Measurements from ENCODE around the gene FCF1.
A peak's percentile ranks its signal among the peaks of the same experiment; 100 is the strongest.
"Not testable (repeated sequence)": the region's sequence is repeated elsewhere in the genome, so short reads cannot be mapped to it uniquely, and the experiment has no call there.

The FCF1 gene

DNA sequence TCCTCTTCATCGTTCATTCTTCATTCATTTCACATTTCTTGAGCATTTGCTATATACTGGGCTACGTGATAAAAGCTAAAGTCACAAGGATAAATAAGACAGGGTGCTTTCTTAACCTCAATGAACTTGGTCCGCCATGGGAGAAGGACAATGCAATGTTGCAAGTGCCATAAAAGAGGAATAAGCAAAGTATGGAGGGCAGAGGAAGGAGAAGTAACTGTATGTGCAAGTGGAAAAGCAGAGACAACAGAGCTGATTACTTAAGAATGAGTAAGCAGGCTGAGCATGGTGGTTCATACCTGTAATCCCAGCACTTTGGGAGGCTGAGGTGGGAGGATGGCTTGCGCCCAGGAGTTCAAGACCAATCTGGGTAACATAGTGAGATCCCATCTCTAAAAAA lies 14.5 kb upstream of the FCF1 start:
- DNase-seq: no peak

DNA sequence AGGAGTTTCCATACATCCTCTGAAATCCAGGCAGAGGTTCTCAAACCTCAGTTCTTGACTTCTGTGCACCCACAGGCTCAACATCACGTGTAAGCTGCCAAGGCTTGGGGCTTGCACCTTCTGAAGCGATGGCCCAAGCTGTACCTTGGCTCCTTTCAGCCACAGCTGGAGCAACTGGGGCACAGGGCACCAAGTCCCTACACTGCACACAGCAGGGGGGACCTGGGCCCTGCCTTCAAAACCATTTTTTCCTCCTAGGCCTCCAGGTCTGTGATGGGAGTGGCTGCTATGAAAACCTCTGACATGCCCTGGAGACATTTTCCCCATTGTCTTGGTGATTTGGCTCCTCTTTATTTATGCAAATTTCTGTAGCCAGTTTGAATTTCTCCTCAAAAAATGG lies 10.7 kb upstream of the FCF1 start:
- DNase-seq: no peak

DNA sequence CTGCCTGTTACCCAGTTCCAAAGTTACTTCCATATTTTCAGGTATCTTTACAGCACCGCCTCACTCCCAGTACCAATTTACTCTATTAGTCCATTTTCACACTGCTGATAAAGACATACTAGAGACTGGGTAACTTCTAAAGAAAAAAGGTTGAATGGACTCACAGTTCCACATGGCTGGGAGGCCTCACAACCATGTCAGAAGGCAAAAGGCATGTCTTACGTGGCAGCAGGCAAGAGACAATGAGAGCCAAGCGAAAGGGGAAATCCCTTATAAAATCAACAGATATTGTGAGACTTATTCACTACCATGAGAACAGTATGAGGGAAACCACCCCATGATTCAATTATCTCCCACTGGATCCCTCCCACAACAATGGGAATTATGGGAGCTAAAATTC lies 9.9 kb upstream of the FCF1 start:
- no peak for DNase-seq

DNA sequence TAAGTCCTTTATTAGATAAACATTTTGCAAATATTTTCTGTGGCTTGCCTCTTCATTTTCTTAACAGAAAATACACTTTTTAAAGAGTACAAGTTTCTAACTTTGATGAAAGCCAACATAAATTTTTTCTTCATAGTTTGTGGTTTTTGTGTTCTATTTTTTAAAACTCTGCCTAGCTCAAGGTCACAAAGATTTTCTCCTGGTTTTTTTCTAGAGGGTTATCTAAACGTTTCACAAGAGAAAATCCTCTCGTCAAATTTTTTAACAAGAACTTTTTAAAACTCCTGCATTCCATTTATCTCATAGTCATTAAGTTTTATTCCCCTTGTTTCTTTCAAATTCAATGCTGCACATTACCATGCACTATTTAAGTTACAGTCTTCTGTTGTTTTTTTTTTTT lies 8.3 kb upstream of the FCF1 start:
- DNase-seq: no peak

DNA sequence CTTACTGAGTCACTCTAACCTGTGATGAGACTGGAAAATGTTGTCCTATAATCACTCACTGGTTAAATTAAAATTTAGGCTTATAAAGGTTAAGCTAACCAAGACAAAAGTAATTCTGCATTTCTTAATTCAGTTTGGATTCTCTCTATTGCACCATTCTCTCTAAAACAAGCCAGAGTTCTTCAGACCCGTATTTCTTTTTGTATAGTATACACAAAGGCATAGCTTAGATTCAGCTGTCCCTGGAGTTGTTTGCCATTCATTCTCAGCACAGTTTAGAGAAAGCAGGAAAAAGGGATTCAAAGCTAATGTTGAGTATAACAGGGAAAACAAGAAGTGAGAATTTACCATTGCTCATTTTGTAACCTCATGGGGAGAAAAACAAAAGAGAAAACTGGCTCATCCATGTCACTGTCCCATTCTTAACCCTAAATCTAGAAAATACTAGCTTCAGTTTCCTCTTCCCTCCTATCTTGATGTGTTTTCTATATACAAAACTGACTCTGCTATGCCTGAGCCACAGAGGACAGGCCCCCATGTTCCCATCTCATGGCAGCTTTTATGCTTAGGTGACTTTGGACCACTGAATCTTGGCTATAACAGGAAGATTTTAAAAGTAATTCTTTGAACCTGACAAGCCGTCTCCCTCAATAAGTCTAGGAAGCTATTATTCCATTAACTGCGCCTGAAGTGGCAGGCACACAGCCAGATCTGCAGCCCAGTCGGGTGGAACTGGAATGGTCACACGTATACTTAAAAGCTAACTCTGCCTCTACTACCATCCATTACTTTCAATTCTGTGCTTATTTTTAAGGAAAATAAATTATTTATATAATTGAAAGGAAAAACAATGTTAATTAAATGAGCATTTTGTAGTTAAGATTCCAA lies 7.1 kb upstream of the FCF1 start:
- DNase-seq: no peak

DNA sequence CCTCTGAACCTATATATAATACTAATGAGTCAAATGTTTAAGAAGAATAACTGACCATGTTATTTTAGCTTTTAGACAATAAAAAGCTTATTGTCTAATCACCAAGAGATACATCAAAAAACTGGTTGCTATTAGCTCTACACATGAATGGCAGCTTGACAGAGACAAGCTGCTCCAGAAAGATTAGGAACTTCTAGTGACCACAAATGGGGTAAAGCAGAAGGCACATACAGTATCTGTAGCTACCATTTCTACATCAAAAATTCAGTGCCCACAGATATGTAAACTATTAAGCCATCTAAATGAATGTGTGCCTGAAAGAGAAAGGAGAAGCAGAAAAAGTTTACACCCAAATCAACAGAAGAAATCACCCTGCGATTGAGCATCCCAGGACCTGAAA lies 2.5 kb upstream of the FCF1 start:
- no peak for DNase-seq

DNA sequence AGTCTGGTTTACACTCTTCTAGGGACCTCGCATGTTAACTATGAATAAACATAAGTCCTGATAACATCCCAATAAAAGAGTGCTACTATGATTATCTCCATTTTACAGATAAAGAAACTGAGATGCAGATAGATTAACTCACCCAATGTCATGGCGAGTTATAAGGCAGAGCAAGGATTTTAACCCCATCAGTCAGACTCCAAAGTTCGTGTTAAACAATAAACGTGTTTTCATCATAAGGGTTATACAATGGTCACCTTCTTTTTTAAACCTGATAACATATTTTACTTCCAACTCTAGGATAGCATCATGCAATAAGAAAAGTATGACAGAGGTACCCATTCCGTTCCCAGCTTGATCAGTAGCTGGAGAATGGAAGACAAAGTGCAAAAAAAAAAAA lies 1.3 kb upstream of the FCF1 start:
- DNase-seq: no peak

DNA sequence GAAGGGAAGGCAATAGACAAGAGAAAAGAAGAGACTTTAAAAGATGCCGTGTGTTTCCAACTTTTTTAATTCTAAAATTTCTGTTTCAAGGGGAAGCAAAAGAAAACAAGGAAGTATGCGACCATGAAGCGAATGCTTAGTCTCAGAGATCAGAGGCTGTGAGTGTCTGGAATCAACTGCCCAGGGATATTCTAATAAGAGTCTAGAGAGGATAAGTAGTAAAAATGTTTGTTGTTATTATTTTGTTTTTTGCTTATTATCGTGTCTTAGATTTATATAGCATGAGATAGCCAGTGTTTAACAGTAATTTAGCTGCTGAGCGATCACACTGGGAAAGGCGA lies 421 bp downstream of the FCF1 start:
- no peak for DNase-seq

DNA sequence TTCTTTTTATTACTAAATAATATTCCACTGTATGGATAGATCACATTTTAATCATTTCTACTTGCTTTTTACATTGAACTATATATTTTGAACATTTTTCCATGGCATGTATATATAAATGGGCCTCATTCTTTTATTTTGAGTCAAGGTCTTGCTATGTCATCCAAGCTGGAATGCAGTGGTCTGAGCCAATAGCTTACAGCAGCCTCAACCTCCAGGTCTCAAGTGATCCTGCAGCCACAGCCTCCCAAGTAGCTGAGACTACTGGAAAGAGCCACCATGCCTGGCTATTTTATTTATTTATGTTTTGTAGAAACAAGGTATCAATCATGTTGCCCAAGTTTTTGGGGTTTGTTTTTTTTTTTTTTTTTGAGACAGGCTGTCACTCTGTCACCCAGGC lies 7.6 kb downstream of the FCF1 start:
- no peak for DNase-seq

DNA sequence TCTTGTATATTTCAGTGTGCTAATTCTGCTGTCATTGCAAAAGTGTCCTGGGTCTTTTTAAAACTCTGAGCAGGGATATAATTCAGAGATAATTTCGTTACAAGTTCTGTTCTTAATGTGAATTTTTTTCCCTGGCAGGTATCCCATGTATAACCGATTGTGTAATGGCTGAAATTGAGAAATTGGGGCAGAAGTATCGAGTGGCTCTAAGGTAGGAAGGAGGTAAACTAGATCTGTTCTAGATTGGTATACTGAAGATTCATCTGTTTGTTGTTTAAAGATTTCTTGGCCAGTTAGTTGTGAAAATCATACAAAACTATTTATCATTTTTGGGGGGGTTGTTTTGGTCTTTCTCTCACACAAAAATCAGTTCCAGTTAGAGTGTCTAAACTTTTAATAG lies 10.2 kb downstream of the FCF1 start:
- no peak for DNase-seq

DNA sequence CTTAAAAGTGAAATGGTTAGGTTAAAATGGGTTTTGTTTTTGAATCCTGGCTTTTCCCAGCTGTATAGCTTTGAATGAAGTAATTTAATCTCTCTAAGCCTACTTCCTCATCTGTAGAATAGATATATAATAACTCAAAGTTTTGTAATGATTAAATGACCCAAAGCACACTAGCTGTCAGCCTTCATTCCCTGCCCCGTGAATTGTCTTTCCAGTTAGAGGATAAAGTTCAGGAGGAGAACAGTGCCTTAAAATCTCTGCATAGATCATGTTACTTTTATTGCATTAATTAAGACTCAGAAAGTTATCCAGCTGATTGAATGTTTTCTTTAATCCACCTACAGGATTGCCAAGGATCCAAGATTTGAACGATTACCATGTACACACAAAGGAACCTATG lies 19.4 kb downstream of the FCF1 start:
- DNase-seq: no peak

DNA sequence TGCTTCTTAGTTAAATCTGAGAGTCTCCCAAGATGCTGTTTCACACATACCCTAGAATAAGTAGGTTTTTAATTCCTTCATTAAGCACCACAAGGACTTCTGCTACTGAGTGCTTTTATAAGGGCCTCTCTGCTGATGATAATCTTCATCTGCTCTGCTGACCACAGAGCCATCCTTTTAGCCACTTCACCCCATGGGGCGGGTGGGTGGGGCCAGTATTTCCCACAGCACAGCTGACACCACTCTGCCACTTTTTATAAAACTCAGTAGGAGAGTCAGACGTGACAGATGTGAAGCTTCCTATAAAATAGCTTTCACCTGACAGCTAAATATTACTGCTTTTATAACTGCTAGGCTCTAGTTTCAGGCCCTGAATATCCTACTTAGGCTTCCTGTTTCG lies 20.3 kb downstream of the FCF1 start:
- DNase-seq: no peak

DNA sequence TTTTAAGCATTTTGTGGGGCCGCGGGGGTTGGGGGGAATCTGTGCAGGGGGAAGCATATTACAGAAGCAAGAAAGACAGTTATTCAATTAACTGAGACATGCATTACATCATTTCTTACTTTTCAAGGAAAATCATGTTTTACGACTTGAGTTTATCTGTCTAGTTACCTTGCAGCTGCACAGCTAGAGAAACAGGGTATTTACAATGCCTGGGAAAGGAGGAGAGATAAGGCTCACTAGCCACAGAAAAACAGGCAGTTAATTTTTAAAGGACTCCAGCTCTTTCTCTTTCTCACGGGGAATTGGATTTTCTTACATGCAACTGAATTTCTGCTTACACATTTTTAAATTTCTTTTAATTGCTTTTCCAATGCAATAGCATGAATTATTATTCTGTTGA lies 22.2 kb downstream of the FCF1 start:
- DNase-seq: no peak

DNA sequence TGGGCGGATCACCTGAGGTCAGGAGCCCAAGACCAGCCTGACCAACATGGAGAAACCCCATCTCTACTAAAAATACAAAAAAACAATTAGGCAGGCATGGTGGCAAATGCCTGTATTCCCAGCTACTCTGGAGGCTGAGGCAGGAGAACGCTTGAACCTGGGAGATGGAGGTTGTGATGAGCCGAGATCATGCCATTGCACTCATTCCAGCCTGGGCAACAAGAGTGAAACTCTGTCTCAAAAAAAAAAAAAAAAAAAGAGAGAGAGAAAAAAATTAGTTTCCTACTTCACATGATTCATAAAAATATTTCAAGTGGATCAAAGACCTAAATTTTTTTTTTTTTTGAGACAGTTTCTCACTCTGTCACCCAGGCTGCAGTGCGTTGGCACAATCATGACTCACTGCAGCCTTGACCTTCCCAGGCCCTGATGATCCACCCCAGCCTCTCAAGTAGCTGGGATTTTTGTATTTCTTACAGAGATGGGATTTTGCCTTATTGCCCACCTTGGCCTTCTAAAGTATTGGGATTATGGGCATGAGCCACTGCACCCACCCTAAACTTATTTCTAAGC lies 24.9 kb downstream of the FCF1 start:
- no peak for DNase-seq

DNA sequence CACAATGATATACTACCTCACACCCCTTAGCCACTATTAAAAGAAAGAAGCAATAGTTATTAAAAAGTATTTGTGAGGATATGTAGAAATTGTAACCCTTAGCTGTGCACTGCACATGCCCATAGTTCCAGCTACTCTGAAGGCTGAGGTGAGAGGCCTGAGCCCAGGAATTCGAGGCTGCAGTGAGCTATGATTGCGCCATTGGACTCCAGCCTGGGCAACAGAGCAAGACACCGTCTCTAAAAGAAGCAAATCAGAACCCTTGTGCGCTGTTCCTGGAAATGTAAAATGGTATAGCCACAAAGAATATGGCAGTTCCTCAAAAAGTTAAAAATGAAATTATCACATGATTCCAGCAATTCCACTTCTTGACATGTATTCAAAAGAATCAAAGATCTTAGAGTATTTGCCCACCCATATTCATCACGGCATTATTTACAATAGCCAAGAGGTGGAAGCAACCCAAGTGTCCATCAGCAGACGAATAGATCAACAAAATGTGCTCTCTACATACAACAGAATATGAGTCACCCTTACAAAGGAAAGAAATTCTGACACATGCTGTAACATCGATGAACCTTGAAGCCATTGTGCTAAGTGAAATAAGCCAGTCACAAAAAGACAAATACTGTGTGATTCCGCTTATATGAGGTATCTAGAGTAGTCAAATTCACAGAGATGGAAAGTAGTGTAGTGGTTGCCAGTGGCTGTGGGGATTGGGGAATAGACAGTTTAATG lies 26.5 kb downstream of the FCF1 start:
- no peak for DNase-seq

DNA sequence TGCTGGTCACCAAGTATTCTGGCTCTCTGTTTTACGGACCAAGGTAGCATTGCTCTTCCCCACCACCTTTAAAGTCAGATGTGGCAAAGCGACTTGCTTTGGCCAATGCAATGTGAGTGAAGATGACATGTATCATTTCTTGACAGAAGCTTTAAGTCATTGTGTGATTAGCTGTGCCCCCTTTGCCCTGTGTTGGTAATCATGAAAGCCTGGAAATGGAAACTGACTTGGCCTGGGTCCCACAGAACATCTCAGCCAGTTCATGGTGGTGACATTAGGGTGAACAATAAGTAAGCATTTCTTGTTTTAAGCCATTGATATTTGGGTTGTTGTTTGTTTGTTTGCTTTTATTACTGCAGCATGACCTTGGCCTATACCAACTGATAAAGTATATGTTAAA lies 34.3 kb downstream of the FCF1 start:
- DNase-seq: no peak

DNA sequence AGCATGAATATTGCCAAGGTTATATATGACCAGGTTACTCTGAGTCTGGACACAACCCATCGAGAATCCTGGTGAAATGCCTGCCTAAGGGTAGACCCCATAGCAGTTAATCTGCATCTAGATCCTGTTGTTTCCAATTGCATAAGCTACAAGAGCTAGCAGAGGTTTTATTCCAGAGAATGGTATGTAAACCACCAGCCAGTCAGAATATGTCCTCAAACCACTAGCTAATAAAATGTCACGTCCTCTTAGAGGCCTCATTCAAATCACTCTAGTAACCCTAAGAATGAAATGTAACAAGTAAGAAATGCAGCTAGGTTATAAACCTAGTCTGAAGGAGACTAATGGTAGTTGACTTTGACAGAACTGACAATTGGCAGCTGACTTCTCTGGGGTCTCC lies 41.2 kb downstream of the FCF1 start:
- no peak for DNase-seq

DNA sequence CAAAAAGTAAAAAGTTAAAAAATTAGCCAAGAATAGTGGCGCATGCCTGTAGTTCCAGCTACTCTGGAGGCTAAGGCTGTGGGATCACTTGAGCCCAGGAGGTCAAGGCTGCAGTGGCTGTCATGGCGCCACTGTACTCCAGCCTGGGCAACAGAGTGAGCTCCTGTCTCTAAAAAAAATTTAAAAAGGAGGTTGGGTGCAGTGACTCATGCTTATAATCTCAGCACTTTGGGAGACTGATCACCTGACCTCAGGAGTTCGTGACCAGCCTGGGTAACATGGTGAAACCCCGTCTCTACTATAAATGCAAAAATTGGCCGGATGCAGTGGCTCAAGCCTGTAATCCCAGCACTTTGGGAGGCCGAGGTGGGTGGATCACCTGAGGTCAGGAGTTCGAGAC lies 42.0 kb downstream of the FCF1 start:
- no peak for DNase-seq

DNA sequence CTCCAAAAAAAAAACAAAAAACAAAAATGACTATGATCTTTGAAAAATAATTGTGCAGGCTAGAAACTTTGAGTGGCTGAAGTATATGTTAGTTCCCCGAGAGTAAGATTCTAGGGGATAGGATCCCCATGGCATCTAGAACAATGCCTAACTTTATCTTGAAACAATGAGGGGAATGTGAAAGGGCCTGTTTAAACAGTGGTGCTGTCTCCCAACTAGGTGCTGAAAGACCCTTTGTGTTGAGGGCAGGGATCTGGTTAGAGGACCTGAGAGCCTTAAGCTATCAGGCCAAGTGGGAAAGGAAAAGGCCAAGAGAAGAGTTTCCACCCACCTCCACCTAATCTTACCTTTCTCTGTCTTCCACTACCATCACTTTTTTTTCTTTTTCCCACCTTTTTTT lies 43.4 kb downstream of the FCF1 start:
- DNase-seq: peak in 1 of 51 donors; percentile 0

DNA sequence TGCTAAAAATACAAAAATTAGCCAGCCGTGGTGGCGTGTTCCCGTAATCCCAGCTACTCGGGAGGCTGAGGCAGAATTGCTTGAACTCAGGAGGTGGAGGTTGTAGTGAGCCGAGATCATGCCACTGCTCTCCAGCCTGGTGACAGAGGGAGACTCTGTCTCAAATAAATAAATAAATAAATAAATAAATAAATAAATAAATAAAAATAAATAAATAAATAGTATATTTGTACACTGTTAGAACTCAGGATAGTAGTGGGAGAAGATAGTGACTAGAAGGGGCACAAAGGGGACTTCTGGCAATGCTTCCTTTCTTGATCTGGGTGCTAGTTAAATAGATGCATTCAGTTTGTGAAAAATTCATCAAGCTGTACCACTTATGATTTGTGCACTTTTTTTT lies 45.6 kb downstream of the FCF1 start:
- DNase-seq: not testable (repeated sequence)

DNA sequence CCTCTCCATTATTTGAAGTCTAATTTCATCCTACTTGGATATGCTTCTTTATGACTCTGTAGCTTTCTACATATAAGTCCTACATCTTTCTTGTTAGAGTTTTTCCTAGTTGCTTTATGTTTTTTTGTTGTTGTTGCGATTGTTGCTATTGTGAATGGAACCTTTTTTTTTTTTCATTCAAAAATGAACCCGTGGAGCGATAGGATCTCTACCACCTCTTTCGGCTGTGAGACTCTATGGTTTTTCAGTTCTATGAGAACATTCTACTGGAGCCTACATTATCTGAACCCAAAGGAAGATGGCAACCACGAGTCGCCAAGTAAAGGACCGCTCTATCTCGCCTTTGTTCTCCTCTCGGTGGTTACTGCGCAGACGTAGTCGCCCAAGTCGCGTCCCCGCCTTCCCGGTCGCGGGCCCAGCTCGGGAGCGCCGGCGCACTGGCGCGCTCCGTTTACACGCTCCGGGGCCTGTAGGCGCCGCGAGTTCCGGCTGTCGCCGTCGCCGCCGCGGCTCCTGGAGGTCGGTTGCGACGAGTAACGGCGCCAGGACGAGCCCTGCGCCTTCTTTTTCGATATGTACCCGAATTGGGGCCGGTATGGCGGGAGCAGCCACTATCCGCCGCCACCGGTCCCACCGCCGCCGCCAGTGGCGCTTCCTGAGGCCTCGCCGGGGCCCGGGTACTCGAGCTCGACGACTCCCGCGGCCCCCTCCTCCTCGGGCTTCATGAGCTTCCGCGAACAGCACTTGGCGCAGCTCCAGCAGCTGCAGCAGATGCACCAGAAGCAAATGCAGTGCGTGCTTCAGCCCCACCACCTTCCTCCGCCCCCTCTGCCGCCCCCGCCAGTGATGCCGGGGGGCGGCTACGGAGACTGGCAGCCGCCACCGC lies 50.2 kb downstream of the FCF1 start, which contains the start of gene YLPM1:
YLPM1 (plus strand) TSS at position 400 of the 886 bp plus-strand sequence; CDS start at position 574, 174 bp downstream.
- DNase-seq: peak; percentile 53 to 96 (median 85)
